Measurements from ENCODE around the gene NUBPL.

The NUBPL gene

DNA sequence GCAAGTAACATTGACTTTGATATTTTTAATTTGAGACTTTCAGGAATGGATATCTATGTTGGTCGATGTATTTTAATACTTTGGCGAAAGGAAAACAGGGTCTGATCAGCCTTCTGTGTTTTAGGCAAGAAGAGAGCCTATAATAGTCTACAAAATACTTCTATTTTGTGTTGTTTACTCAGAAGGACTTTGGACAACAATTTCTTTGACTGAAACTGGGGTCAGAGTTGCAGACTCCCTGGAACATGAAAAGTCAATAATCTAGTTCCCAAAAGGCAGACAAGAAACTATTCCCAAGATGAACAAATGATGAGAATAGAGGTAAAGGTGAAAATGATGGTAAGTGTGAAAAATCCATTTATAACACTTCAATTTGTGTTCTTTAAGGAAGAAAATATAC is 10.6 kb upstream of the NUBPL start:
- Histone ChIP-seq H3K9me3 (ENCODE audit: control insufficient read depth, low read depth, low read length) (no peaks in the 10 kb centered on the region), H3K4me3 (ENCODE audit: low read length) (no peak overlapping the region), H3K27me3 (ENCODE audit: control insufficient read depth, insufficient read depth, low read length) (no peaks in the 10 kb centered on the region), H3K9ac (ENCODE audit: low read length) (no peak overlapping the region), H3K27ac (ENCODE audit: low read length) (no peak overlapping the region), H3K36me3 (ENCODE audit: control insufficient read depth, low read depth, low read length) (no peaks in the 10 kb centered on the region), H3K4me1 (ENCODE audit: control insufficient read depth, low read depth, low read length) (no peaks in the 10 kb centered on the region)

DNA sequence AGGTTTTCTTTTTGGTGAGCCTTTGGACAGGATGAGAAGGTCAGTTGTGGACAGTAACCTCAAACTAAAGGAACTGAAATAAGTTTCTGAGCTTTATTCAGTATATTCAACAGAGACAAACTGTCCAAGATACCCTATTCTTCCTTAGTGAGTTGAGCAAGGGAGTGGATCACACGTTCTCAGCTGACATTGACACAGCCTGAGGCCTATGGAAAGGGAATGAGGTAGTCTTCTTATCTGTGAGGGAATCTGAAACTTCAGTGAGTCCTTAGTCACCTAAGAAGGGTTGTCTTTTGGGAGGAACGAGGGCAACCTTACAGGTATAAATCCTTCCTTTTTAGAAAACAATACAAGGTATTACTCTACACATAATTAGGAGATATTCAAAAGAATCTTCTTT is 5.0 kb upstream of the NUBPL start:
- Histone ChIP-seq H3K27ac (ENCODE audit: low read length) (no peak overlapping the region), H3K36me3 (ENCODE audit: control insufficient read depth, low read depth, low read length) (no peaks in the 10 kb centered on the region), H3K9ac (ENCODE audit: low read length) (no peak overlapping the region), H3K4me1 (ENCODE audit: control insufficient read depth, low read depth, low read length) (no peaks in the 10 kb centered on the region), H3K9me3 (ENCODE audit: control insufficient read depth, low read depth, low read length) (no peaks in the 10 kb centered on the region), H3K27me3 (ENCODE audit: control insufficient read depth, insufficient read depth, low read length) (no peaks in the 10 kb centered on the region), H3K4me3 (ENCODE audit: low read length) (no peak overlapping the region)

- Histone ChIP-seq H3K9ac (ENCODE audit: low read length) (no peak overlapping the region), H3K4me3 (ENCODE audit: low read length) (no peak overlapping the region), H3K27ac (ENCODE audit: low read length) (no peak overlapping the region), H3K9me3 (ENCODE audit: control insufficient read depth, low read depth, low read length) (no peaks in the 10 kb centered on the region), H3K36me3 (ENCODE audit: control insufficient read depth, low read depth, low read length) (no peaks in the 10 kb centered on the region), H3K4me1 (ENCODE audit: control insufficient read depth, low read depth, low read length) (peaks cover 3% of the 10 kb centered on the region), H3K27me3 (ENCODE audit: control insufficient read depth, insufficient read depth, low read length) (no peaks in the 10 kb centered on the region)
Observed at GRCh38 chr14:31559939-31560338, 1.3 kb upstream of the NUBPL start.

GRCh38 chr14:31560759-31561154 is 447 bp upstream of the NUBPL start:
- H3K27ac ChIP-seq (ENCODE audit: low read length): peak overlapping the region; percentile 66
- H3K36me3 ChIP-seq (ENCODE audit: control insufficient read depth, low read depth, low read length): no peaks in the 10 kb centered on the region
- H3K9ac ChIP-seq (ENCODE audit: low read length): peak overlapping the region; percentile 91
- no peaks in the 10 kb centered on the region for H3K27me3 ChIP-seq (ENCODE audit: control insufficient read depth, insufficient read depth, low read length)
- H3K9me3 ChIP-seq (ENCODE audit: control insufficient read depth, low read depth, low read length): no peaks in the 10 kb centered on the region
- peaks cover 3% of the 10 kb centered on the region for H3K4me1 ChIP-seq (ENCODE audit: control insufficient read depth, low read depth, low read length)
- H3K4me3 ChIP-seq (ENCODE audit: low read length): peak overlapping the region; percentile 97

DNA sequence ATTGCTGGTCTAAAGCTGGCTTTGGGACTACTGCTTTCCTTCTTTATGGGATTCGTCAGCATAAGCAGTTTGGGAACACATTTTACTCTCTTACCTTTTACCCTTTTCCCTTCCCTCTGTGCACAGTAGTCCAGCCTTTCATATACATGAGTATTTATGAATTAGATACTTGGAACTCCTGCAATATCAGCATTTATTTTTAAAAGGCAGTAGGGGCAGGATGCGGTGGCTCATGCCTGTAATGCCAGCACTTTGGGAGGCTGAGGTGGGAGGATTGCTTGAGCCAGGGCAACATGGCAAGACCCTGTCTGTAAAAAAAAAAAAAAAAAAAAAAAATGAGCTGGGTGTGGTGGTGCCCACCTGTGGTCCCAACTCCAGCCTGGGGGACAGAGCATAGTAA is 3.0 kb downstream of the NUBPL start:
- Histone ChIP-seq H3K27ac (ENCODE audit: low read length) (no peak overlapping the region), H3K4me3 (ENCODE audit: low read length) (no peak overlapping the region), H3K9ac (ENCODE audit: low read length) (no peak overlapping the region)

GRCh38 chr14:31566456-31566855 is 5.3 kb downstream of the NUBPL start:
- H3K27ac ChIP-seq (ENCODE audit: low read length): no peak overlapping the region
- H3K36me3 ChIP-seq (ENCODE audit: control insufficient read depth, low read depth, low read length): no peaks in the 10 kb centered on the region
- H3K9me3 ChIP-seq (ENCODE audit: control insufficient read depth, low read depth, low read length): no peaks in the 10 kb centered on the region

More for the DNA sequence above, 3.0 kb downstream of the NUBPL start:
- no peaks in the 10 kb centered on the region for H3K9me3 ChIP-seq (ENCODE audit: control insufficient read depth, low read depth, low read length)
- H3K36me3 ChIP-seq (ENCODE audit: control insufficient read depth, low read depth, low read length): no peaks in the 10 kb centered on the region
- H3K4me1 ChIP-seq (ENCODE audit: control insufficient read depth, low read depth, low read length): peaks cover 3% of the 10 kb centered on the region
- no peaks in the 10 kb centered on the region for H3K27me3 ChIP-seq (ENCODE audit: control insufficient read depth, insufficient read depth, low read length)

DNA sequence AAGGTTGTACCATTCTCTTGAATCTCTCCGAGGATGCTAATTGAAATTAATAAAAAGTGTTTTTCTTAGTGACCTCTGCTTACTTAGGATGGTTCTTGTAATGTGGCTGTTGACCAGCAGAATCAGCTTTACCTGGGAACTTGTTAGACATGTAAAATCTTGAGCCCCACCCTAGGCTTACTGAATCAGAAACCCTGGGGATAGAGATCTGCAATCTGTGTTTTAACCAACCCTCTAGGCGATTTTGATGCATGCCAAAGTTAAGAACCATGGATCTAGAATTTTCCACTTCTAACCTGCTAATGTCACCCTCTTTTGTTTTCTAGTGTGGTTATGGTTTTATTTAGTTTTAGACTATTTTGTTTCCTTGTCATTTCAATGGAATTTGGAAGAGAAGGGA is 6.5 kb downstream of the NUBPL start:
- Histone ChIP-seq H3K36me3 (ENCODE audit: control insufficient read depth, low read depth, low read length) (no peaks in the 10 kb centered on the region), H3K4me1 (ENCODE audit: control insufficient read depth, low read depth, low read length) (no peaks in the 10 kb centered on the region), H3K9ac (ENCODE audit: low read length) (no peak overlapping the region), H3K9me3 (ENCODE audit: control insufficient read depth, low read depth, low read length) (no peaks in the 10 kb centered on the region), H3K4me3 (ENCODE audit: low read length) (no peak overlapping the region), H3K27ac (ENCODE audit: low read length) (no peak overlapping the region), H3K27me3 (ENCODE audit: control insufficient read depth, insufficient read depth, low read length) (no peaks in the 10 kb centered on the region)

More at GRCh38 chr14:31566456-31566855, 5.3 kb downstream of the NUBPL start:
- H3K4me1 ChIP-seq (ENCODE audit: control insufficient read depth, low read depth, low read length): peaks cover 3% of the 10 kb centered on the region
- H3K4me3 ChIP-seq (ENCODE audit: low read length): no peak overlapping the region
- H3K27me3 ChIP-seq (ENCODE audit: control insufficient read depth, insufficient read depth, low read length): no peaks in the 10 kb centered on the region
- H3K9ac ChIP-seq (ENCODE audit: low read length): no peak overlapping the region

DNA sequence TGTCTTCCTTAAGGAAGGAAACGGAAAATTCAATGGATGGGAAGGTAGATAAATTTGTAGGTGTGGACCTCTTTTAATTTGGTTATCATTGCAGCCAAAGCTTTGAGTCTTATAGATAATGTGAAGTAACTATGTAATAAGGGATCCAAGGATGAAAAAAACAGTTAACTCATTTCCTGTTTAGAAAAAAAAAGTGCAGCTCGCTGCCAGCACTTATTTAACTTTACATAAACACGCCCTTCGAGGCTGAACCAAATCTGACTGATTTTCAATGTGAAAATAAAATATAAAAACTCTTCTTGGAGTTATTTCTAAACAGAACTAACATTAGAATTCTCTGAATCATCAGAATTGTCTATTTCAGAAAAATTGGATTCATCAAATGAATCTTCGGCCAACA is 7.0 kb downstream of the NUBPL start:
- H3K4me1 ChIP-seq (ENCODE audit: control insufficient read depth, low read depth, low read length): no peaks in the 10 kb centered on the region
- no peak overlapping the region for H3K9ac ChIP-seq (ENCODE audit: low read length)
- H3K36me3 ChIP-seq (ENCODE audit: control insufficient read depth, low read depth, low read length): no peaks in the 10 kb centered on the region
- no peak overlapping the region for H3K4me3 ChIP-seq (ENCODE audit: low read length)
- H3K27me3 ChIP-seq (ENCODE audit: control insufficient read depth, insufficient read depth, low read length): no peaks in the 10 kb centered on the region
- no peaks in the 10 kb centered on the region for H3K9me3 ChIP-seq (ENCODE audit: control insufficient read depth, low read depth, low read length)
- no peak overlapping the region for H3K27ac ChIP-seq (ENCODE audit: low read length)

DNA sequence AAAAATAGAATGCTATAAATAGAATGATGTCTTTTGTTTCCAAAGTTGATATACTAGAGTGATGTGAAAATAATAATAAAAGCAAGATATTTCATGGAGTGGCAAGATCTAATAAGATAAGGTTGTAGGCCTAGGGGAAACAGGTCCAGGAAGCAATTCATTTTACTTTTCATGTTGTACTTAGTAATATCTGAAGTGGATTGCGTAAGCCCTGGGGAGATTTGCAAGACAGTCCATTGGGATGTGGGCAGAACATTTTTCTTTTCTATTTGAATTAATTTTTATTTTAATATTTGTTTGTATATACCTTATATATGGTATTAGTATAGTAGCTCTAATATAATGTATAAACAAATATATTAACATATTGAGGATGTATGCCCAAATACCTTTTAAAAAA is 7.5 kb downstream of the NUBPL start:
- Histone ChIP-seq H3K9me3 (ENCODE audit: control insufficient read depth, low read depth, low read length) (no peaks in the 10 kb centered on the region), H3K9ac (ENCODE audit: low read length) (no peak overlapping the region), H3K4me1 (ENCODE audit: control insufficient read depth, low read depth, low read length) (no peaks in the 10 kb centered on the region), H3K4me3 (ENCODE audit: low read length) (no peak overlapping the region), H3K27me3 (ENCODE audit: control insufficient read depth, insufficient read depth, low read length) (no peaks in the 10 kb centered on the region), H3K27ac (ENCODE audit: low read length) (no peak overlapping the region), H3K36me3 (ENCODE audit: control insufficient read depth, low read depth, low read length) (no peaks in the 10 kb centered on the region)

- Histone ChIP-seq H3K9me3 (ENCODE audit: control insufficient read depth, low read depth, low read length) (no peaks in the 10 kb centered on the region), H3K27ac (ENCODE audit: low read length) (no peak overlapping the region), H3K4me1 (ENCODE audit: control insufficient read depth, low read depth, low read length) (no peaks in the 10 kb centered on the region), H3K36me3 (ENCODE audit: control insufficient read depth, low read depth, low read length) (no peaks in the 10 kb centered on the region), H3K4me3 (ENCODE audit: low read length) (no peak overlapping the region), H3K27me3 (ENCODE audit: control insufficient read depth, insufficient read depth, low read length) (no peaks in the 10 kb centered on the region), H3K9ac (ENCODE audit: low read length) (no peak overlapping the region)
Observed at GRCh38 chr14:31572955-31573354, 11.8 kb downstream of the NUBPL start.

DNA sequence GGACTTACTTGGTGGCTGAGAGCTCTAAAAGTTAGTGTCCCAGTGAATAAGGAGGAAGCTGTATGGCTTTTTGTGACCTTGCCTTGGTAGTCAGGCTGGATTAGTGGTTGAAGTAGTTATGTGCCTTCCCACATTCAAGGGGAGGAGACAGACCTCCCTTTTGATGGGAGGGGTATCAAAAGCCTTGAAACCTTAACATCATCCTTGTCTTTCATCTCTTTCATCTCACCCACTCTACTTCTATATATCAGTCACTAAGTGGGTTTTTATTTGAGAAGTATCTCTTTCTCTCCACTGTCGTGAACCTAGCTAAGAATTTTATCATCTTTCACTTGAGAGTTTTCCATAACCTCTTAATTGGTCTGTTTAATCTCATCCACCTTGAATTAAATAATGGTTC is 15.7 kb downstream of the NUBPL start:
- no peaks in the 10 kb centered on the region for H3K9me3 ChIP-seq (ENCODE audit: control insufficient read depth, low read depth, low read length)
- no peaks in the 10 kb centered on the region for H3K27me3 ChIP-seq (ENCODE audit: control insufficient read depth, insufficient read depth, low read length)
- H3K4me1 ChIP-seq (ENCODE audit: control insufficient read depth, low read depth, low read length): no peaks in the 10 kb centered on the region
- no peak overlapping the region for H3K4me3 ChIP-seq (ENCODE audit: low read length)
- no peak overlapping the region for H3K27ac ChIP-seq (ENCODE audit: low read length)
- H3K36me3 ChIP-seq (ENCODE audit: control insufficient read depth, low read depth, low read length): no peaks in the 10 kb centered on the region
- no peak overlapping the region for H3K9ac ChIP-seq (ENCODE audit: low read length)

DNA sequence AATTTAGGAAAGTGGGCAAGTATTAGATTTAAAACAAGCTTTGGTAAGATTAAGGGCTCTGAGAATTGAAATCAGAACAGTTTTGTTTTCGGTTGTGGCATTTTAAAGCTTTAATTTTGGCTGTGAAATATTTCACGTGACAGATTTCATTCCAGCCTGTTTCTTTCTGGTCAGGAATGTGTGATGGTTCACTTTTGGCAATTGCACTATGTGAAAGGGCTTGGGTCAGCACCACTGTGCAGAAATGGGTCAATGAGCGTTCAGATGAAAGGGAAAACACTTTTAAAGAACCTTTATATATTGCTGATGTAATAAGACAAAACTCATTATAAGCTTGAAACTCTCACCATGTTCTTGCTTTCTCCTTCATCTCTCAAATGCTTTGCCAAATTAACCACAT is 17.1 kb downstream of the NUBPL start:
- Histone ChIP-seq H3K36me3 (ENCODE audit: control insufficient read depth, low read depth, low read length) (no peaks in the 10 kb centered on the region), H3K9ac (ENCODE audit: low read length) (no peak overlapping the region), H3K4me3 (ENCODE audit: low read length) (no peak overlapping the region), H3K9me3 (ENCODE audit: control insufficient read depth, low read depth, low read length) (no peaks in the 10 kb centered on the region), H3K27ac (ENCODE audit: low read length) (no peak overlapping the region), H3K27me3 (ENCODE audit: control insufficient read depth, insufficient read depth, low read length) (no peaks in the 10 kb centered on the region), H3K4me1 (ENCODE audit: control insufficient read depth, low read depth, low read length) (no peaks in the 10 kb centered on the region)
